GM12891 (cell line): ENCODE data around the gene RPP40.

Experiments used
- POLR2A ChIP-seq: IDR thresholded peaks from 2 replicates; pipeline ENCODE4 v1.6.1; 2011; ENCODE audit warnings: low read depth, low read length, control low read depth
- POLR2AphosphoS5 ChIP-seq: IDR thresholded peaks from 2 replicates; pipeline ENCODE4 v1.6.1; 2011; ENCODE audit warnings: low read depth, low read length, control low read depth

- no peak for TF ChIP-seq POLR2A
- no peak for TF ChIP-seq POLR2AphosphoS5
Observed at GRCh38 chr6:5020142-5020541, 16.3 kb upstream of the RPP40 start.
